RWPE1 (cell line): ENCODE measurements around the gene CEP78.

ENCODE experiments used
- CTCF ChIA-PET: fragments of 350-600 bp; sonication (Branson Sonifier 250); formaldehyde crosslinking; extraction: SDS; loops from one replicate; lab custom pipeline; 2021; lab: Yijun Ruan, JAX
- POLR2A ChIA-PET: fragments of 400-600 bp; formaldehyde crosslinking; extraction: SDS; loops from one replicate; lab custom pipeline; 2020; ENCODE audit warnings: antibody characterized with exemption; ENCODE audit not compliant: low non-redundant PET; lab: Yijun Ruan, JAX
- DNase-seq: peaks from one replicate; pipeline ENCODE4 v3.0.0; 2012; ENCODE audit warnings: low spot score
- H3K27ac ChIP-seq: fragments of 450-650 bp; 2 replicates; pipeline ENCODE4 v1.5.1; 2017
- CTCF ChIP-seq: fragments of 450-650 bp; conservative IDR thresholded peaks from 2 replicates; pipeline ENCODE4 v1.5.1; 2017; ENCODE audit warnings: low read depth, mild to moderate bottlenecking

Gene CEP78

GRCh38 chr9:78306222-78307076 is 70.6 kb downstream of the CEP78 start:
- ChIA-PET CTCF (no interaction called here), POLR2A (no interaction called here)
- no peak overlapping the region for H3K27ac ChIP-seq

GRCh38 chr9:78307360-78307759 is 71.5 kb downstream of the CEP78 start:
- no peak for DNase-seq
- ChIA-PET POLR2A (no interaction called here), CTCF (no interaction called here)
- no peak overlapping the region for H3K27ac ChIP-seq
- no peak for TF ChIP-seq CTCF

More at GRCh38 chr9:78306222-78307076, 70.6 kb downstream of the CEP78 start:
- no peak for DNase-seq
- no peak for TF ChIP-seq CTCF

- no peak for TF ChIP-seq CTCF
- DNase-seq: no peak
- H3K27ac ChIP-seq: no peak overlapping the region
- ChIA-PET POLR2A (no interaction called here), CTCF (interaction anchor here (0.6 to 0.9 kb wide), 2 partner anchors 13 to 1806 kb away, joined by 3 to 4 read pairs; no protein-coding TSS in a partner anchor)
Observed at GRCh38 chr9:78309066-78309465, 73.2 kb downstream of the CEP78 start.

- no peak for TF ChIP-seq CTCF
- no peak for DNase-seq
- POLR2A ChIA-PET: no interaction called here
- H3K27ac ChIP-seq: 0 out of 2 replicates have a peak overlapping the region, but pooled peaks have one; percentile 3
- CTCF ChIA-PET: interaction anchor here (0.6 to 0.7 kb wide), 2 partner anchors 35 to 654 kb away, joined by 3 read pairs; no protein-coding TSS in a partner anchor
Observed at GRCh38 chr9:78311075-78311474, 75.2 kb downstream of the CEP78 start.

- CTCF ChIA-PET: interaction anchor here (0.6 to 0.7 kb wide), 2 partner anchors 36 to 653 kb away, joined by 3 read pairs; no protein-coding TSS in a partner anchor
- DNase-seq: no peak
- H3K27ac ChIP-seq: no peak overlapping the region
- no peak for TF ChIP-seq CTCF
- POLR2A ChIA-PET: no interaction called here
Observed at GRCh38 chr9:78311886-78312524, 76.1 kb downstream of the CEP78 start.

- POLR2A ChIA-PET: interaction anchor here (0.5 kb wide), 1 partner anchor 21 kb away, joined by 4 read pairs; no protein-coding TSS in a partner anchor
- CTCF ChIA-PET: interaction anchor here (1.0 kb wide), 1 partner anchor 75 kb away, joined by 3 read pairs; no protein-coding TSS in a partner anchor
- peak overlapping the region; percentile 12; the same call in 1 of the 2 replicates for H3K27ac ChIP-seq
- DNase-seq: no peak
- TF ChIP-seq CTCF: no peak
Observed at GRCh38 chr9:78314550-78314949, 78.7 kb downstream of the CEP78 start.
